ENCODE results near the gene P3H1.
"Not testable (repeated sequence)": the region's sequence is repeated elsewhere in the genome, so short reads cannot be mapped to it uniquely, and the experiment has no call there.

DNA sequence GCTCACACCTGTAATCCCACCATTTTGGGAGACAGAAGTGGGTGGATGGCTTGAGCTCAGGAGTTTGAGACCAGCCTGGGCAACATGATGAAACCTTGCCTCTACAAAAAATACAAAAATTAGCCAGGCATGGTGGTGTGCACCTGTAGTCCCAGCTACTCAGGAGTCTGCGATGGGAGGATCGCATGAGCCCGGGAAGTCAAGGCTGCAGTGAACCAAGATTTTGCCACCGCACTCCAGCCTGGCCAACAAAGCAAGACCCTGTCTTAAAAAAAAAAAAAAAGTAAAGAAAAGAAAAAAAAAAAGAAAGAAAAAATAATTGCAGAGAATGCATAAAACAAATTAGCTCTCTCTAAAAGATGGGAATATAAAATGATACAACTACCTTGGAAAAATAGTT lies 41.0 kb downstream of the P3H1 start:
- TF ChIP-seq, protein P1, sequence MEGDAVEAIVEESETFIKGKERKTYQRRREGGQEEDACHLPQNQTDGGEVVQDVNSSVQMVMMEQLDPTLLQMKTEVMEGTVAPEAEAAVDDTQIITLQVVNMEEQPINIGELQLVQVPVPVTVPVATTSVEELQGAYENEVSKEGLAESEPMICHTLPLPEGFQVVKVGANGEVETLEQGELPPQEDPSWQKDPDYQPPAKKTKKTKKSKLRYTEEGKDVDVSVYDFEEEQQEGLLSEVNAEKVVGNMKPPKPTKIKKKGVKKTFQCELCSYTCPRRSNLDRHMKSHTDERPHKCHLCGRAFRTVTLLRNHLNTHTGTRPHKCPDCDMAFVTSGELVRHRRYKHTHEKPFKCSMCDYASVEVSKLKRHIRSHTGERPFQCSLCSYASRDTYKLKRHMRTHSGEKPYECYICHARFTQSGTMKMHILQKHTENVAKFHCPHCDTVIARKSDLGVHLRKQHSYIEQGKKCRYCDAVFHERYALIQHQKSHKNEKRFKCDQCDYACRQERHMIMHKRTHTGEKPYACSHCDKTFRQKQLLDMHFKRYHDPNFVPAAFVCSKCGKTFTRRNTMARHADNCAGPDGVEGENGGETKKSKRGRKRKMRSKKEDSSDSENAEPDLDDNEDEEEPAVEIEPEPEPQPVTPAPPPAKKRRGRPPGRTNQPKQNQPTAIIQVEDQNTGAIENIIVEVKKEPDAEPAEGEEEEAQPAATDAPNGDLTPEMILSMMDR (conservative IDR thresholded peaks at IDR 0.05), result not testable (repeated sequence)
- not testable (repeated sequence) for TF ChIP-seq ZFX (IDR thresholded peaks at IDR 0.05)
